IMR-90 (cell line): Measurements from ENCODE around the gene TPSD1. TPM values are rescaled to one million over a fixed set of nuclear protein-coding genes. Genes with fewer than 3 reads are reported as not detected.

Source experiments
- ATAC-seq: fragments of 200-7000 bp; cut with Tn5 transposase; 2 replicates; pipeline ENCODE4 v1.9.1; 2020; ENCODE audit warnings: low read depth, mild to moderate bottlenecking, moderate library complexity
- BruUV-seq: library from RNA; stranded (reverse); fragments of 400-500 nt; replicated peaks from 2 replicates; lab custom pipeline; 2021; lab: Mats Ljungman, UMichigan
- CTCF ChIA-PET: fragments of 300-600 bp; formaldehyde crosslinking; extraction: SDS; loops from one replicate; lab custom pipeline; 2021; ENCODE audit warnings: antibody characterized with exemption; lab: Yijun Ruan, JAX
- POLR2A ChIA-PET: fragments of 300-600 bp; sonication (Branson Sonifier 250); formaldehyde crosslinking; loops from one replicate; lab custom pipeline; 2022; ENCODE audit warnings: antibody characterized with exemption; ENCODE audit not compliant: unreplicated experiment; lab: Charles Lee
- DNase-seq: peaks from one replicate; pipeline ENCODE4 v3.0.0; 2013
- H2AFZ ChIP-seq: replicated peaks from 2 replicates; pipeline ENCODE3; 2013; ENCODE audit warnings: low read length, mild to moderate bottlenecking; ENCODE audit not compliant: poor library complexity
- H2AK5ac ChIP-seq: 2 replicates; pipeline ENCODE4 v1.6.1; 2013; ENCODE audit warnings: low read depth, low read length, inconsistent platforms
- H2AK9ac ChIP-seq: replicated peaks from 2 replicates; pipeline ENCODE3; 2013; ENCODE audit warnings: mild to moderate bottlenecking, low read depth, low read length, moderate library complexity; ENCODE audit not compliant: poor library complexity
- H2BK120ac ChIP-seq: 2 replicates; pipeline ENCODE4 v1.6.1; 2013; ENCODE audit warnings: low read depth, low read length, inconsistent platforms
- H2BK15ac ChIP-seq: 3 replicates; pipeline ENCODE4 v1.6.1; 2013; ENCODE audit warnings: low read depth, low read length, inconsistent platforms
- H2BK20ac ChIP-seq: 2 replicates; pipeline ENCODE4 v1.6.1; 2013; ENCODE audit warnings: low read depth, mild to moderate bottlenecking, inconsistent platforms, low read length, moderate library complexity
- H2BK5ac ChIP-seq: 2 replicates; pipeline ENCODE4 v1.6.1; 2013; ENCODE audit warnings: mild to moderate bottlenecking, low read depth, low read length, inconsistent platforms; ENCODE audit not compliant: poor library complexity, severe bottlenecking
- H3K14ac ChIP-seq: replicated peaks from 2 replicates; pipeline ENCODE4 v1.6.1; 2013; ENCODE audit warnings: low read depth, low read length, inconsistent platforms
- H3K18ac ChIP-seq: 2 replicates; pipeline ENCODE4 v1.6.1; 2013; ENCODE audit warnings: low read depth, low read length, control low read depth
- H3K23ac ChIP-seq: 2 replicates; pipeline ENCODE4 v1.6.1; 2013; ENCODE audit warnings: low read depth, low read length, inconsistent platforms
- H3K27ac ChIP-seq: 2 replicates; pipeline ENCODE4 v1.5.1; 2013; ENCODE audit warnings: mild to moderate bottlenecking, control low read depth, low read length; ENCODE audit not compliant: insufficient read depth
- H3K27me3 ChIP-seq: 2 replicates; pipeline ENCODE4 v1.6.1; 2013; ENCODE audit warnings: low read length; ENCODE audit not compliant: control insufficient read depth, insufficient read depth
- H3K36me3 ChIP-seq: 2 replicates; pipeline ENCODE4 v1.6.1; 2013; ENCODE audit warnings: low read length, mixed read lengths; ENCODE audit not compliant: control insufficient read depth, insufficient read depth
- H3K4ac ChIP-seq: 2 replicates; pipeline ENCODE4 v1.6.1; 2013; ENCODE audit warnings: low read depth, low read length, inconsistent platforms
- H3K4me1 ChIP-seq: 2 replicates; pipeline ENCODE4 v1.6.1; 2013; ENCODE audit warnings: low read length, mixed read lengths; ENCODE audit not compliant: control insufficient read depth, insufficient read depth
- H3K4me2 ChIP-seq: 2 replicates; pipeline ENCODE4 v1.6.1; 2013; ENCODE audit warnings: low read depth, mild to moderate bottlenecking, control low read depth, low read length, moderate library complexity
- H3K4me3 ChIP-seq: 2 replicates; pipeline ENCODE4 v1.5.1; 2013; ENCODE audit warnings: low read depth, mild to moderate bottlenecking, control low read depth, low read length, moderate library complexity; ENCODE audit not compliant: insufficient read depth
- H3K56ac ChIP-seq: 2 replicates; pipeline ENCODE4 v1.6.1; 2013; ENCODE audit warnings: low read length, inconsistent platforms; ENCODE audit not compliant: insufficient read depth; ENCODE audit errors: extremely low read depth
- H3K79me1 ChIP-seq, 2 experiments: 2 replicates each; pipeline ENCODE4 v1.6.1; 2013; ENCODE audit warnings: low read length in 2 of 2, inconsistent platforms in 1 of 2, low read depth in 1 of 2
- H3K9ac ChIP-seq: 2 replicates; pipeline ENCODE4 v1.6.1; 2013; ENCODE audit warnings: low read depth, low read length, control low read depth
- H3K9me1 ChIP-seq: 2 replicates; pipeline ENCODE4 v1.6.1; 2013; ENCODE audit warnings: low read length, inconsistent platforms; ENCODE audit not compliant: insufficient read depth
- H3K9me3 ChIP-seq: 2 replicates; pipeline ENCODE4 v1.6.1; 2013; ENCODE audit warnings: low read length; ENCODE audit not compliant: control insufficient read depth, insufficient read depth
- H4K20me1 ChIP-seq: 2 replicates; pipeline ENCODE4 v1.6.1; 2013; ENCODE audit warnings: low read length, inconsistent platforms; ENCODE audit not compliant: insufficient read depth
- H4K5ac ChIP-seq: 2 replicates; pipeline ENCODE4 v1.6.1; 2013; ENCODE audit warnings: mild to moderate bottlenecking, low read depth, low read length, control low read depth
- H4K8ac ChIP-seq, 2 experiments: 2 replicates each; pipeline ENCODE4 v1.6.1; 2013; ENCODE audit warnings: low read depth in 2 of 2, low read length in 2 of 2, control low read depth in 1 of 2, inconsistent platforms in 1 of 2
- H4K91ac ChIP-seq: 2 replicates; pipeline ENCODE4 v1.6.1; 2013; ENCODE audit warnings: low read depth, low read length, inconsistent platforms; ENCODE audit not compliant: insufficient read depth
- RAD21 ChIP-seq: IDR thresholded peaks from 2 replicates; pipeline ENCODE4 v1.6.1; 2012; ENCODE audit warnings: low read length, improper control_type of control experiment
- WGBS, 2 experiments: methylation state at CpG; one replicate each; pipeline versions ENCODE4 v1.1.5 to v1.1.7; 2013; ENCODE audit warnings: missing lambda C conversion rate in 2 of 2; ENCODE audit not compliant: insufficient read length in 1 of 2; ENCODE audit errors: extremely low coverage in 2 of 2; 5-methylcytosine and 5-hydroxymethylcytosine counted together
- dilution Hi-C: fragments of 300-500 bp; cut with HindIII; formaldehyde crosslinking; loops from one replicate; pipeline ENCODE4 v1.14.3; 2018; ENCODE audit warnings: low sequenced_read_pairs; ENCODE audit not compliant: unreplicated experiment
- in situ Hi-C: fragments of 300-500 bp; cut with MboI; formaldehyde crosslinking; loops from 3 replicates; pipeline ENCODE4 v1.14.3; 2019; ENCODE audit warnings: low sequenced_read_pairs, inconsistent platforms, mixed read lengths
- intact Hi-C: fragments of 100-400 bp; cut with micrococcal nuclease; formaldehyde crosslinking; loops from 2 replicates; pipeline ENCODE4 v1.10.0; 2022
- polyA plus RNA-seq, 3 experiments: library from polyadenylated mRNA; depleted of rRNA; stranded (reverse); fragments of >200 nt; gene quantifications; 2 replicates each; pipeline ENCODE4 v1.2.3, GENCODE V29; 2012; ENCODE audit warnings: low replicate concordance in 1 of 3
- total RNA-seq: library from RNA; depleted of rRNA; stranded (reverse); fragments of >200 nt; gene quantifications from 2 replicates; pipeline ENCODE4 v1.2.3, GENCODE V29; 2012

TPSD1 gene
- total and polyA plus RNA-seq, 2 of the 4 experiments (the other 2 are of a cell fraction) = not detected

- Histone ChIP-seq H3K79me1 (no peaks in the 10 kb centered on the region), H3K23ac (no peak overlapping the region), H4K8ac (no peak overlapping the region), H3K4ac (no peak overlapping the region), H3K9ac (no peak overlapping the region), H3K4me3 (no peak overlapping the region), H3K9me3 (no peaks in the 10 kb centered on the region), H2AK9ac (no peak overlapping the region), H2BK5ac (no peak overlapping the region), H4K91ac (no peak overlapping the region), H3K56ac (no peak overlapping the region), H2AK5ac (no peak overlapping the region), H4K20me1 (no peaks in the 10 kb centered on the region; the same call in 1 of the 2 replicates), H2BK20ac (no peak overlapping the region), H3K4me1 (no peaks in the 10 kb centered on the region), H3K9me1 (no peaks in the 10 kb centered on the region), H3K36me3 (no peaks in the 10 kb centered on the region), H3K18ac (no peak overlapping the region), H3K4me2 (no peak overlapping the region), H2AFZ (no peak overlapping the region), H3K27me3 (peaks cover 36% of the 10 kb centered on the region), H4K5ac (no peak overlapping the region), H3K14ac (no peak overlapping the region), H2BK15ac (no peak overlapping the region), H3K27ac (no peak overlapping the region), H2BK120ac (no peak overlapping the region)
- no peak for ATAC-seq
- no TSS peak for BruUV-seq
- intact Hi-C loops (no loop called here), dilution Hi-C loops (no loop called here), in situ Hi-C loops (no loop called here)
- WGBS, 2 experiments = 74% methylated on average over 24 of the region's 34 CpGs; no CpG with 5 or more reads in 1 of the 2 experiments
- ChIA-PET CTCF (no interaction called here), POLR2A (no interaction called here)
- no peak for TF ChIP-seq RAD21
- DNase-seq = no peak
Measured at GRCh38 chr16:1257561-1258224, 1.8 kb downstream of the TPSD1 start.
